ENCODE data around the gene RNU5D-1. TPM values are rescaled to one million over a fixed set of nuclear protein-coding genes. Genes with fewer than 3 reads are reported as not detected.
A peak's percentile ranks its signal among the peaks of the same experiment; 100 is the strongest.

RNU5D-1 gene
- total RNA-seq, 1 donor from 2014 or later = not detected

DNA sequence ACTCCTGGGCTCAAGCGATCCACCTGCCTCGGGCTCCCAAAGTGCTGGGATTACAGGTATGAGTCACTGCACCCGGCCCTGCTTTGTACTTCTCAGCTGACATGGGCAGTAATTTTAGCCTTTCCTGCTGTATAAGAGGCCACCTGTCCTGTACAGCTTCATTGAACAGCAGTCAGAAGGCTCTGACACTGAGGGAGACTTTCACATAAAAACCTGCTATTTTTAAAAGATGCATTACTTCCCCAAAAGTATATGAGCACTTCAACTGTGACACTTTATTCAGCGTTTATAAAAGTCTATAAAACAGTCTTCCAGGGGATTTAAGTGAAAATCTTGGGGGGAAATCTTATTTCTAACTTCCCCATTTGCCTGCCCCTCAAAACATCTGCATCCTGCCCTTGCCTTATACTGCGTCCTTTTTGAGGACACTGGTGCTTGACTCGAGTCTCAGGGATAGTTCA lies 17.6 kb downstream of the RNU5D-1 start:
- Histone ChIP-seq H3K27me3 (ENCODE audit: low read depth) (no peaks in the 10 kb centered on the region), H3K27ac (no peak overlapping the region), H3K9me3 (no peaks in the 10 kb centered on the region), H3K36me3 (no peaks in the 10 kb centered on the region), H3K4me1 (peaks cover 14% of the 10 kb centered on the region), H3K4me3 (no peak overlapping the region)
- no peak for TF ChIP-seq CTCF (IDR thresholded peaks at IDR 0.05)
- ATAC-seq = no peak
- DNase-seq = no peak
- intact Hi-C loops (cut with DNase I) = no loop called here

- Histone ChIP-seq H3K4me3 (no peak overlapping the region), H3K27ac (no peak overlapping the region), H3K27me3 (ENCODE audit: low read depth) (no peaks in the 10 kb centered on the region), H3K36me3 (no peaks in the 10 kb centered on the region), H3K4me1 (peaks cover 6% of the 10 kb centered on the region), H3K9me3 (no peaks in the 10 kb centered on the region)
- intact Hi-C loops (cut with DNase I) = no loop called here
- DNase-seq (no peak), ATAC-seq (peak; percentile 84 to 86)
- peak; percentile 69 for TF ChIP-seq CTCF (IDR thresholded peaks at IDR 0.05)
Measured at GRCh38 chr1:44707959-44708831, 22.8 kb downstream of the RNU5D-1 start.

GRCh38 chr1:44707112-44707881 lies 23.7 kb downstream of the RNU5D-1 start:
- Histone ChIP-seq H3K4me1 (peaks cover 6% of the 10 kb centered on the region), H3K27me3 (ENCODE audit: low read depth) (no peaks in the 10 kb centered on the region), H3K9me3 (no peaks in the 10 kb centered on the region), H3K36me3 (no peaks in the 10 kb centered on the region), H3K4me3 (no peak overlapping the region), H3K27ac (no peak overlapping the region)
- ATAC-seq (peak; percentile 8 to 9), DNase-seq (no peak)
- TF ChIP-seq CTCF (IDR thresholded peaks at IDR 0.05) = no peak
- intact Hi-C loops (cut with DNase I) = no loop called here

- no peak for DNase-seq
- ATAC-seq = no peak
- no peak for TF ChIP-seq CTCF (IDR thresholded peaks at IDR 0.05)
Measured at GRCh38 chr1:44705938-44706337, 25.0 kb downstream of the RNU5D-1 start.

DNA sequence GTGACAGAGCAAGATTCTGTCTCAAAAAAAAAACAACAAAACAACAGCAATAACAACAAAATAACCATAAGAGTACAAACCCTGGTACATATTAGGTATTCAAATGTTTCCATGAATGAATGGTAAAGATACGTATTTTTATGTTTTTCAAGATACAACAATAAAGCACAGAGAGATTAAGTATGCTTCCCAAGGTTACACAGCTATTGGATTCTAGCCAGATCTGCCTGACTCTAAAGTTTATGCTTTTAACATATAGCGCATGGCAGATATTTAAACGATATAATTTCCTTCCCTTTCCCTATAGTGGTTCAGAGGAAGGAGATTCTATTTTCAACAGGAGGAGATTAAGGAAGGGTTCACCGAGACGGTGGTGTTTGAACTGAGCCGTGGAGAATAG lies 25.5 kb downstream of the RNU5D-1 start:
- ATAC-seq = no peak
- Histone ChIP-seq H3K27ac (no peak overlapping the region), H3K36me3 (no peaks in the 10 kb centered on the region), H3K9me3 (no peaks in the 10 kb centered on the region), H3K4me3 (no peak overlapping the region), H3K4me1 (peaks cover 6% of the 10 kb centered on the region), H3K27me3 (ENCODE audit: low read depth) (no peaks in the 10 kb centered on the region)
- intact Hi-C loops (cut with DNase I) = no loop called here
- no peak for TF ChIP-seq CTCF (IDR thresholded peaks at IDR 0.05)
- no peak for DNase-seq

More at GRCh38 chr1:44705938-44706337, 25.0 kb downstream of the RNU5D-1 start:
- H3K9me3 ChIP-seq = no peaks in the 10 kb centered on the region
- no peak overlapping the region for H3K27ac ChIP-seq
- peaks cover 6% of the 10 kb centered on the region for H3K4me1 ChIP-seq
- no peaks in the 10 kb centered on the region for H3K36me3 ChIP-seq
- intact Hi-C loops (cut with DNase I) = no loop called here
- H3K27me3 ChIP-seq (ENCODE audit: low read depth) = no peaks in the 10 kb centered on the region
- H3K4me3 ChIP-seq = no peak overlapping the region

Measured in lower lobe of right lung (tissue), 2 donors.